GM23338 (cell line): Measurements from ENCODE around the gene CGB3. TPM values are rescaled to one million over a fixed set of nuclear protein-coding genes. Genes with fewer than 3 reads are reported as not detected.
"Not testable (repeated sequence)": the region's sequence is repeated elsewhere in the genome, so short reads cannot be mapped to it uniquely, and the experiment has no call there.

ENCODE experiments used
- ATAC-seq: fragments of 200-7000 bp; cut with Tn5 transposase; 3 replicates; pipeline ENCODE4 v1.9.1; 2020
- DNase-seq: peaks from one replicate; pipeline ENCODE4 v3.0.0-alpha.2; 2015; ENCODE audit warnings: low spot score
- H2AFZ ChIP-seq: fragments of 200-600 bp; sonication (generic); 2 replicates; pipeline ENCODE4 v1.8.0; 2016; ENCODE audit warnings: antibody characterized with exemption, mild to moderate bottlenecking, moderate library complexity
- H3F3A ChIP-seq: fragments of 200-600 bp; sonication (generic); replicated peaks from 2 replicates; pipeline ENCODE4 v1.8.0; 2017; ENCODE audit warnings: antibody characterized with exemption, mixed run types, low read depth
- H3K27ac ChIP-seq: fragments of 200-600 bp; sonication (generic); 2 replicates; pipeline ENCODE4 v1.6.1; 2016; ENCODE audit warnings: low read depth
- H3K27me3 ChIP-seq: fragments of 200-600 bp; sonication (generic); 2 replicates; pipeline ENCODE4 v1.8.0; 2016; ENCODE audit warnings: mild to moderate bottlenecking, mixed run types, moderate library complexity; ENCODE audit not compliant: insufficient read depth
- H3K36me3 ChIP-seq: fragments of 200-600 bp; sonication (generic); 2 replicates; pipeline ENCODE4 v1.8.0; 2016; ENCODE audit warnings: mild to moderate bottlenecking; ENCODE audit not compliant: insufficient read depth
- H3K4me1 ChIP-seq: fragments of 200-600 bp; sonication (generic); 2 replicates; pipeline ENCODE4 v1.8.0; 2016; ENCODE audit warnings: mild to moderate bottlenecking, moderate library complexity; ENCODE audit not compliant: insufficient read depth
- H3K4me2 ChIP-seq: fragments of 200-600 bp; sonication (generic); 2 replicates; pipeline ENCODE4 v1.7.1; 2017; ENCODE audit warnings: mixed run types
- H3K4me3 ChIP-seq: fragments of 200-600 bp; sonication (generic); 2 replicates; pipeline ENCODE4 v1.6.1; 2016; ENCODE audit warnings: mixed run types
- H3K79me2 ChIP-seq: fragments of 200-600 bp; sonication (generic); replicated peaks from 2 replicates; pipeline ENCODE4 v1.8.0; 2017; ENCODE audit warnings: mild to moderate bottlenecking; ENCODE audit not compliant: insufficient read depth
- H3K9me2 ChIP-seq: fragments of 200-600 bp; sonication (generic); 2 replicates; pipeline ENCODE4 v1.8.0; 2017; ENCODE audit not compliant: insufficient read depth
- H4K20me1 ChIP-seq: fragments of 200-600 bp; sonication (generic); replicated peaks from 2 replicates; pipeline ENCODE4 v1.8.0; 2017; ENCODE audit warnings: mild to moderate bottlenecking; ENCODE audit not compliant: insufficient read depth
- H3K27ac Mint-ChIP-seq: 2 replicates; pipeline ENCODE4 v1.8.0; 2020; ENCODE audit warnings: inconsistent platforms, mild to moderate bottlenecking, moderate library complexity, mixed read lengths
- H3K27me3 Mint-ChIP-seq: 3 replicates; pipeline ENCODE4 v1.8.0; 2022; ENCODE audit warnings: low read depth, mild to moderate bottlenecking, moderate library complexity, mixed read lengths, inconsistent platforms; ENCODE audit not compliant: insufficient read depth, poor library complexity
- H3K36me3 Mint-ChIP-seq: 3 replicates; pipeline ENCODE4 v1.8.0; 2021; ENCODE audit warnings: low read depth, mild to moderate bottlenecking, inconsistent platforms, moderate library complexity, mixed read lengths
- H3K4me1 Mint-ChIP-seq: 3 replicates; pipeline ENCODE4 v1.8.0; 2020; ENCODE audit warnings: mild to moderate bottlenecking, inconsistent platforms, mixed read lengths
- H3K4me3 Mint-ChIP-seq: 3 replicates; pipeline ENCODE4 v1.8.0; 2021; ENCODE audit warnings: moderate library complexity, mild to moderate bottlenecking, inconsistent platforms, mixed read lengths
- H3K9me3 Mint-ChIP-seq: 3 replicates; pipeline ENCODE4 v1.8.0; 2020; ENCODE audit warnings: moderate library complexity, mild to moderate bottlenecking, inconsistent platforms, mixed read lengths
- CREB1 ChIP-seq: fragments of 250-450 bp; sonication (Bioruptor Pico); IDR thresholded peaks from 2 replicates; pipeline ENCODE4 v1.5.0; 2020; ENCODE audit warnings: low read depth, mild to moderate bottlenecking, moderate library complexity
- POLR2AphosphoS5 ChIP-seq: IDR thresholded peaks from 2 replicates; pipeline ENCODE4 v1.6.1; 2016; ENCODE audit warnings: antibody characterized with exemption, low read depth
- REST ChIP-seq: IDR thresholded peaks from one replicate; pipeline ENCODE4 v1.6.1; 2018; ENCODE audit warnings: antibody characterized with exemption; ENCODE audit not compliant: unreplicated experiment
- ZNF331 ChIP-seq: fragments of 250-450 bp; sonication (Bioruptor Pico); IDR thresholded peaks from 2 replicates; pipeline ENCODE4 v1.5.0; 2020; ENCODE audit warnings: low read depth, mild to moderate bottlenecking, moderate library complexity
- polyA plus RNA-seq: library from polyadenylated mRNA; unstranded; fragments of >200 nt; fragmentation: Nextera tagmentation; extraction: Ambion mirVana; gene quantifications from 2 replicates; pipeline ENCODE4 v1.2.1, GENCODE V29; 2016
- total RNA-seq: library from RNA; depleted of rRNA; stranded (reverse); fragments of >200 nt; shearing (Covaris generic); gene quantifications from 2 replicates; pipeline ENCODE4 v1.2.3, GENCODE V29; 2014

The CGB3 gene
- total and polyA plus RNA-seq, 2 experiments from 2014 or later: not detected

DNA sequence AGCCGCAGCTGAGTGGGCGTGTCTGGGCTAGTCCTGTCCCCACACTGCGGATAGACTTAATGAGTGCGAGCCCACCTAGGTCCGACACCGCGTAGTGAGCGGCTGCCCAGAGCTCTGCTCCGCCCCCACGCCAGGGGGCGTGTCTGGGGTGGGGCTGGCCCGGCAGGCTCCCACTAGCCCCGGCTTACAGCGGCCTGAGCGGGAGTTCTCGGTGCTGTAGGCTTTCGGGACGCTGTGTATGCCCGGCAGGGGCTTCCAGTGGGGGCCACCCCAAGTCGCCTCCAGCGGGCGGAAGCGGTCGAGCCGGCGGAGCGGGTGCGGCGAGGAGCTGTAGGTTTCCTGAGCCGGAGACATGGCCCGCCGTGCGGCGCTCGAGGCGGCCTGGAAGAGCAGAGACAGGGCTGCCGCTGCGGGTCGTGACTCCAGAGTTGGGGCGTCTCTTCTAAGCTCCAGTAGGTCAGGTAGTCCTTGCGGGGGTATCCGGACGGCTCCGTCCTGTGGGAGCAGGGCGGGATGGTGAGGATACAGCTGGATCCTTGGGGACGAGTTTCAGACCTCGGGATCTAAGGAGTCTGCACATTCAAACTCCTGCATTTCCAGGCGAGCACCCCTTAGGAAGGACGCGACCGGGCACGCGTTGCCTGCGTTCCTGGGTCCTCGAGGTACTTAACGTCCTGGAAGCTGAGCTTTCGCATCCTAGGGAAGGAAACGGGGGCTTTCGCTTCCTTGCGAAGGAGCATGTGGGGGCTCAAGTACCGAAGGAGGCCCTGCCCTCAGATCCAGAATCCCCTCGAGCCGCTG lies 32.2 kb upstream of the CGB3 start (continued):
- TF ChIP-seq REST (no peak), ZNF331 (no peak), POLR2AphosphoS5 (peak; percentile 45), CREB1 (CRISPR knock-in tag) (no peak)

- H4K20me1 ChIP-seq, DNase-seq, H3K9me3 Mint-ChIP-seq, H3K9me2 ChIP-seq, H3K4me1 Mint-ChIP-seq, H3K79me2 ChIP-seq, H3K4me3 ChIP-seq, H3K36me3 Mint-ChIP-seq, H3K27ac ChIP-seq, H3K27me3 ChIP-seq, H3K4me2 ChIP-seq, H3K4me3 Mint-ChIP-seq, H3K36me3 ChIP-seq, H3K4me1 ChIP-seq, H2AFZ ChIP-seq, H3F3A ChIP-seq, H3K27ac Mint-ChIP-seq, ATAC-seq: not testable (repeated sequence)
- peaks cover 17% of the 10 kb centered on the region for H3K27me3 Mint-ChIP-seq
Measured at GRCh38 chr19:49050376-49051033, 26.4 kb upstream of the CGB3 start.

DNA sequence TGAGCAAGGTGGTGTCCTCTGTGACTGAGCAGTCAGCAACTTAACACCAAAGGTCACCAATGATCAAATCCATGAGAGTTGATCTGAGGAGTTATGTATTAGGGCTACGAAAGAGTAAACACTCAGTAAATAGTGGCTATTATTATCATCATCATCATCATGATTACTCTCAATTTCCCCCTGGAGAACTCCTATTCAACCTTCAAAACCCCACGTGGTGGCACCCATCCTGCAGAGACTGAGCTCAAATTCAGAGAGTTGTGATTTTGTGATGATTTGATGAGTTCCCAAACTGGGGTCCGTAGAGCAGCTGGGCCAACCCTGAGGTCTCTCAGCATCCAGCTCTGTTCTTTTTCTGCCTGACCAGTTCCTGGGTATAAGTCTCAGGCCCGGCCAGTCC lies 25.7 kb upstream of the CGB3 start:
- H3K36me3 Mint-ChIP-seq, H3K4me2 ChIP-seq, ATAC-seq, H3K9me3 Mint-ChIP-seq, DNase-seq, H4K20me1 ChIP-seq, H3K27ac Mint-ChIP-seq, H3K27me3 ChIP-seq, H3K79me2 ChIP-seq, H3K9me2 ChIP-seq, H3F3A ChIP-seq, H3K4me1 ChIP-seq, H3K4me3 Mint-ChIP-seq, H3K4me1 Mint-ChIP-seq, H3K4me3 ChIP-seq, H2AFZ ChIP-seq, H3K27ac ChIP-seq, H3K36me3 ChIP-seq: not testable (repeated sequence)
- peaks cover 12% of the 10 kb centered on the region for H3K27me3 Mint-ChIP-seq

GRCh38 chr19:49049011-49049410 lies 24.9 kb upstream of the CGB3 start, which contains the start of gene CGB8:
TSS of gene CGB8 (minus strand) at chr19:49049111. CDS start at chr19:49048739, 372 bp downstream.
- H3K36me3 ChIP-seq, H3F3A ChIP-seq, H4K20me1 ChIP-seq, H3K9me2 ChIP-seq, ATAC-seq, H3K27ac ChIP-seq, H3K4me3 Mint-ChIP-seq, H3K79me2 ChIP-seq, H3K36me3 Mint-ChIP-seq, H3K4me3 ChIP-seq, H2AFZ ChIP-seq, H3K27me3 ChIP-seq, H3K4me1 ChIP-seq, H3K27ac Mint-ChIP-seq, DNase-seq, H3K9me3 Mint-ChIP-seq, H3K4me1 Mint-ChIP-seq, H3K4me2 ChIP-seq: not testable (repeated sequence)
- peaks cover 10% of the 10 kb centered on the region for H3K27me3 Mint-ChIP-seq

DNA sequence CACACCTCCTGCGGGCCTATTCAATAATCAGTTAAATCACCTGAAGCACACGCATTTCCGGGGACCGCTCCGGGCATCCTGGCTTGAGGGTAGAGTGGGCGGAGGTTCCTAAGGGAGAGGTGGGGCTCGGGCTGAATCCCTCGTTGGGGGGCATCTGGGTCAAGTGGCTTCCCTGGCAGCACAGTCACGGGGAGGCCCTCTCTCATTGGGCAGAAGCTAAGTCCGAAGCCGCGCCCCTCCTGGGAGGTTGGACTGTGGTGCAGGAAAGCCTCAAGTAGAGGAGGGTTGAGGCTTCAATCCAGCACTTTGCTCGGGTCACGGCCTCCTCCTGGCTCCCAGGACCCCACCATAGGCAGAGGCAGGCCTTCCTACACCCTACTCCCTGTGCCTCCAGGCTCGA lies 19.4 kb upstream of the CGB3 start, which contains the start of gene CGB5:
CGB5 (plus strand) TSS at position 301 of the 400 bp plus-strand sequence. CDS start 362 bp downstream, outside the sequence.
- not testable (repeated sequence) for DNase-seq, H4K20me1 ChIP-seq, ATAC-seq, H3K4me2 ChIP-seq, H3K27me3 ChIP-seq, H3K27me3 Mint-ChIP-seq, H3K4me3 Mint-ChIP-seq, H3K9me3 Mint-ChIP-seq, H3K27ac Mint-ChIP-seq, H3K79me2 ChIP-seq, H3K4me1 ChIP-seq, H3K4me3 ChIP-seq, H2AFZ ChIP-seq, H3F3A ChIP-seq, H3K27ac ChIP-seq, H3K36me3 ChIP-seq, H3K36me3 Mint-ChIP-seq, H3K9me2 ChIP-seq, H3K4me1 Mint-ChIP-seq
